Measurements from ENCODE around the gene PFDN6. TPM values are rescaled to one million over a fixed set of nuclear protein-coding genes. Genes with fewer than 3 reads are reported as not detected.

Gene PFDN6
- total RNA-seq, 1 donor from 2014 or later = 52.9 TPM

GRCh38 chr6:33330736-33331135, 41.3 kb downstream of the PFDN6 start:
- Mint-ChIP-seq H3K4me1 (ENCODE audit: unreplicated experiment) (no peaks in the 10 kb centered on the region), H3K36me3 (no peaks in the 10 kb centered on the region), H3K27ac (no peak overlapping the region), H3K9me3 (no peaks in the 10 kb centered on the region), H3K4me3 (no peak overlapping the region), H3K27me3 (peaks cover 3% of the 10 kb centered on the region)
- TF ChIP-seq CTCF (conservative IDR thresholded peaks at IDR 0.05) = no peak
- DNase-seq (ENCODE audit: extremely low spot score, unreplicated experiment) = no peak

GRCh38 chr6:33333666-33334065, 44.3 kb downstream of the PFDN6 start:
- H3K9me3 Mint-ChIP-seq = no peaks in the 10 kb centered on the region
- no peak for DNase-seq (ENCODE audit: extremely low spot score, unreplicated experiment)
- H3K27me3 Mint-ChIP-seq = peaks cover 3% of the 10 kb centered on the region
- no peaks in the 10 kb centered on the region for H3K4me1 Mint-ChIP-seq (ENCODE audit: unreplicated experiment)
- H3K27ac Mint-ChIP-seq = no peak overlapping the region
- no peaks in the 10 kb centered on the region for H3K36me3 Mint-ChIP-seq
- H3K4me3 Mint-ChIP-seq = no peak overlapping the region
- no peak for TF ChIP-seq CTCF (conservative IDR thresholded peaks at IDR 0.05)

- no peaks in the 10 kb centered on the region for H3K9me3 Mint-ChIP-seq
- H3K36me3 Mint-ChIP-seq = no peaks in the 10 kb centered on the region
- no peaks in the 10 kb centered on the region for H3K4me1 Mint-ChIP-seq (ENCODE audit: unreplicated experiment)
- DNase-seq (ENCODE audit: extremely low spot score, unreplicated experiment) = no peak
- no peak for TF ChIP-seq CTCF (conservative IDR thresholded peaks at IDR 0.05)
- no peaks in the 10 kb centered on the region for H3K27me3 Mint-ChIP-seq
- H3K4me3 Mint-ChIP-seq = no peak overlapping the region
- no peak overlapping the region for H3K27ac Mint-ChIP-seq
Observed at GRCh38 chr6:33335916-33336315, 46.5 kb downstream of the PFDN6 start.

- Mint-ChIP-seq H3K36me3 (no peaks in the 10 kb centered on the region), H3K4me1 (ENCODE audit: unreplicated experiment) (no peaks in the 10 kb centered on the region), H3K9me3 (no peaks in the 10 kb centered on the region), H3K4me3 (no peak overlapping the region), H3K27ac (no peak overlapping the region), H3K27me3 (no peaks in the 10 kb centered on the region)
- no peak for TF ChIP-seq CTCF (conservative IDR thresholded peaks at IDR 0.05)
- DNase-seq (ENCODE audit: extremely low spot score, unreplicated experiment) = no peak
Observed at GRCh38 chr6:33336495-33336894, 47.1 kb downstream of the PFDN6 start.

GRCh38 chr6:33339193-33339592, 49.8 kb downstream of the PFDN6 start:
- Mint-ChIP-seq H3K4me1 (ENCODE audit: unreplicated experiment) (no peaks in the 10 kb centered on the region), H3K36me3 (no peaks in the 10 kb centered on the region), H3K27ac (no peak overlapping the region), H3K27me3 (no peaks in the 10 kb centered on the region), H3K9me3 (no peaks in the 10 kb centered on the region), H3K4me3 (no peak overlapping the region)
- no peak for DNase-seq (ENCODE audit: extremely low spot score, unreplicated experiment)
- no peak for TF ChIP-seq CTCF (conservative IDR thresholded peaks at IDR 0.05)

Small RNA genes lying within 50 kb of the gene (microRNA-seq; reads per million reads assigned to microRNA genes)
- gene MIR6834 = not detected
- gene MIR6873 = not detected

Other genes with a start within 250 kb of the PFDN6 start
- 1.3 and 2.6 TPM in 2 replicates for gene HLA-DPA1, start 216.0 kb upstream of the PFDN6 start, total RNA-seq (ENCODE audit: low replicate concordance)
- 10.9 and 27.3 TPM in 2 replicates for gene HLA-DPB1, start 213.6 kb upstream of the PFDN6 start, total RNA-seq (ENCODE audit: low replicate concordance)
- 1.3 and 11.9 TPM in 2 replicates for gene COL11A2, start 97.1 kb upstream of the PFDN6 start, total RNA-seq (ENCODE audit: low replicate concordance)
- gene RXRB, start 88.9 kb upstream of the PFDN6 start, total RNA-seq (ENCODE audit: low replicate concordance) = 49.2 and 61.9 TPM in 2 replicates
- 147 and 202 TPM in 2 replicates for gene SLC39A7, start 88.7 kb upstream of the PFDN6 start, total RNA-seq (ENCODE audit: low replicate concordance)
- 13.9 and 15.7 TPM in 2 replicates for gene HSD17B8, start 84.9 kb upstream of the PFDN6 start, total RNA-seq (ENCODE audit: low replicate concordance)
- 44.5 and 60.4 TPM in 2 replicates for gene RING1, start 81.1 kb upstream of the PFDN6 start, total RNA-seq (ENCODE audit: low replicate concordance)
- 54.7 and 62.4 TPM in 2 replicates for gene VPS52, start 17.7 kb upstream of the PFDN6 start, total RNA-seq (ENCODE audit: low replicate concordance)
- gene RPS18, start 17.5 kb upstream of the PFDN6 start, total RNA-seq (ENCODE audit: low replicate concordance) = 3,043 and 3,480 TPM in 2 replicates
- gene B3GALT4, start 12.5 kb upstream of the PFDN6 start, total RNA-seq (ENCODE audit: low replicate concordance) = 10.1 and 22.2 TPM in 2 replicates
- 53.1 and 67.4 TPM in 2 replicates for gene WDR46, start 362 bp upstream of the PFDN6 start, total RNA-seq (ENCODE audit: low replicate concordance)
- gene RGL2, start 9.3 kb downstream of the PFDN6 start, total RNA-seq (ENCODE audit: low replicate concordance) = 128 and 176 TPM in 2 replicates
- gene TAPBP, start 24.5 kb downstream of the PFDN6 start, total RNA-seq (ENCODE audit: low replicate concordance) = 71.4 and 93.5 TPM in 2 replicates
- gene ZBTB22, start 28.1 kb downstream of the PFDN6 start, total RNA-seq (ENCODE audit: low replicate concordance) = 21.1 and 22.2 TPM in 2 replicates
- gene DAXX, start 33.4 kb downstream of the PFDN6 start, total RNA-seq (ENCODE audit: low replicate concordance) = 43.6 and 47.0 TPM in 2 replicates
- gene KIFC1, start 102.2 kb downstream of the PFDN6 start, total RNA-seq (ENCODE audit: low replicate concordance) = 28.0 and 67.7 TPM in 2 replicates
- 23.8 and 49.6 TPM in 2 replicates for gene PHF1, start 121.4 kb downstream of the PFDN6 start, total RNA-seq (ENCODE audit: low replicate concordance)
- gene CUTA, start 128.5 kb downstream of the PFDN6 start, total RNA-seq (ENCODE audit: low replicate concordance) = 212 and 278 TPM in 2 replicates
- gene SYNGAP1, start 130.5 kb downstream of the PFDN6 start, total RNA-seq (ENCODE audit: low replicate concordance) = 18.4 and 74.1 TPM in 2 replicates
- 11.3 and 14.5 TPM in 2 replicates for gene ZBTB9, start 165.0 kb downstream of the PFDN6 start, total RNA-seq (ENCODE audit: low replicate concordance)

Measured in type B pancreatic cell (in vitro differentiated cells).